H9 (cell line): ENCODE results near the gene DISC1. TPM values are rescaled to one million over a fixed set of nuclear protein-coding genes. Genes with fewer than 3 reads are reported as not detected.

Experiments
- DNase-seq: peaks from one replicate; pipeline ENCODE4 v3.0.0-alpha.2; 2017
- H2AFZ ChIP-seq: one replicate; pipeline ENCODE4 v1.6.1; 2013; ENCODE audit warnings: mild to moderate bottlenecking, low read length, control low read depth, moderate library complexity
- H2AK5ac ChIP-seq: 2 replicates; pipeline ENCODE4 v1.6.1; 2013; ENCODE audit warnings: low read length, control low read depth, mixed read lengths; ENCODE audit not compliant: insufficient read length
- H2BK120ac ChIP-seq: one replicate; pipeline ENCODE4 v1.6.1; 2013; ENCODE audit warnings: low read depth, mild to moderate bottlenecking, low read length, control low read depth, inconsistent platforms; ENCODE audit not compliant: poor library complexity, severe bottlenecking
- H2BK12ac ChIP-seq: 2 replicates; pipeline ENCODE4 v1.6.1; 2013; ENCODE audit warnings: low read length, control low read depth, mixed read lengths, low read depth; ENCODE audit not compliant: insufficient read length
- H2BK15ac ChIP-seq: 2 replicates; pipeline ENCODE4 v1.6.1; 2013; ENCODE audit warnings: low read depth, low read length, control low read depth
- H2BK20ac ChIP-seq: one replicate; pipeline ENCODE4 v1.6.1; 2013; ENCODE audit warnings: low read depth, mild to moderate bottlenecking, low read length, control low read depth, inconsistent platforms; ENCODE audit not compliant: poor library complexity, severe bottlenecking
- H2BK5ac ChIP-seq: 2 replicates; pipeline ENCODE4 v1.6.1; 2013; ENCODE audit warnings: low read length, control low read depth, mixed read lengths; ENCODE audit not compliant: insufficient read length
- H3K14ac ChIP-seq: 2 replicates; pipeline ENCODE4 v1.6.1; 2013; ENCODE audit warnings: low read length, control low read depth; ENCODE audit not compliant: insufficient read depth
- H3K18ac ChIP-seq: 2 replicates; pipeline ENCODE4 v1.6.1; 2013; ENCODE audit warnings: low read depth, mild to moderate bottlenecking, mixed read lengths, low read length, control low read depth; ENCODE audit not compliant: insufficient read length
- H3K23ac ChIP-seq: 2 replicates; pipeline ENCODE4 v1.6.1; 2013; ENCODE audit warnings: low read length, control low read depth, mixed read lengths, low read depth; ENCODE audit not compliant: insufficient read length
- H3K23me2 ChIP-seq: 2 replicates; pipeline ENCODE4 v1.6.1; 2013; ENCODE audit warnings: low read depth, mild to moderate bottlenecking, mixed read lengths, low read length, control low read depth; ENCODE audit not compliant: insufficient read length, poor library complexity, severe bottlenecking
- H3K27ac ChIP-seq: 2 replicates; pipeline ENCODE4 v1.5.1; 2013; ENCODE audit warnings: low read length, control low read depth, mixed read lengths, low read depth; ENCODE audit not compliant: insufficient read length
- H3K27me3 ChIP-seq: 2 replicates; pipeline ENCODE4 v1.6.1; 2013; ENCODE audit warnings: low read length, control low read depth, inconsistent platforms; ENCODE audit not compliant: insufficient read depth
- H3K4ac ChIP-seq: 2 replicates; pipeline ENCODE4 v1.6.1; 2013; ENCODE audit warnings: low read depth, mild to moderate bottlenecking, control low read depth, inconsistent platforms, low read length, moderate library complexity
- H3K4me1 ChIP-seq: 2 replicates; pipeline ENCODE4 v1.6.1; 2013; ENCODE audit warnings: low read length, control low read depth, inconsistent platforms; ENCODE audit not compliant: insufficient read depth
- H3K4me2 ChIP-seq: 2 replicates; pipeline ENCODE4 v1.6.1; 2013; ENCODE audit warnings: low read length, control low read depth, mixed read lengths; ENCODE audit not compliant: insufficient read length, insufficient read depth
- H3K56ac ChIP-seq: 2 replicates; pipeline ENCODE4 v1.6.1; 2013; ENCODE audit warnings: low read depth, mild to moderate bottlenecking, mixed read lengths, low read length, control low read depth; ENCODE audit not compliant: insufficient read length
- H3K79me1 ChIP-seq: 2 replicates; pipeline ENCODE4 v1.6.1; 2013; ENCODE audit warnings: low read depth, mild to moderate bottlenecking, moderate library complexity, low read length, control low read depth, inconsistent platforms; ENCODE audit not compliant: insufficient read depth, poor library complexity, severe bottlenecking
- H3K79me2 ChIP-seq: 2 replicates; pipeline ENCODE4 v1.6.1; 2013; ENCODE audit warnings: low read length, control low read depth, inconsistent platforms; ENCODE audit not compliant: insufficient read depth
- H3K9ac ChIP-seq: 2 replicates; pipeline ENCODE4 v1.6.1; 2013; ENCODE audit warnings: low read length, control low read depth, mixed read lengths; ENCODE audit not compliant: insufficient read length; ENCODE audit errors: extremely low read depth
- H3K9me3 ChIP-seq: one replicate; pipeline ENCODE4 v1.6.1; 2013; ENCODE audit warnings: low read depth, low read length, inconsistent platforms; ENCODE audit not compliant: control insufficient read depth
- H3T11ph ChIP-seq: one replicate; pipeline ENCODE4 v1.6.1; 2013; ENCODE audit warnings: mild to moderate bottlenecking, low read length, control low read depth, inconsistent platforms
- H4K20me1 ChIP-seq: one replicate; pipeline ENCODE4 v1.6.1; 2013; ENCODE audit not compliant: control insufficient read depth, insufficient read length, insufficient read depth
- H4K5ac ChIP-seq: 2 replicates; pipeline ENCODE4 v1.6.1; 2013; ENCODE audit warnings: low read depth, mild to moderate bottlenecking, mixed read lengths, low read length, control low read depth; ENCODE audit not compliant: insufficient read length
- H4K8ac ChIP-seq: replicated peaks from 2 replicates; pipeline ENCODE4 v1.6.1; 2013; ENCODE audit warnings: low read length, control low read depth, mixed read lengths, low read depth; ENCODE audit not compliant: insufficient read length
- H4K91ac ChIP-seq: 2 replicates; pipeline ENCODE4 v1.6.1; 2013; ENCODE audit warnings: low read depth, mild to moderate bottlenecking, moderate library complexity, mixed read lengths, low read length, control low read depth; ENCODE audit not compliant: insufficient read length
- H3K27ac Mint-ChIP-seq, 3 experiments: 2 replicates in 2 of 3; 3 replicates in 1 of 3; pipeline ENCODE4 v1.8.0; 2020 to 2021; ENCODE audit warnings: mixed read lengths in 3 of 3, mild to moderate bottlenecking in 1 of 3, moderate library complexity in 1 of 3
- H3K27me3 Mint-ChIP-seq: 2 replicates; pipeline ENCODE4 v1.8.0; 2021; ENCODE audit warnings: low read depth, mild to moderate bottlenecking, moderate library complexity, mixed read lengths
- H3K36me3 Mint-ChIP-seq, 3 experiments: 2 replicates in 2 of 3; 3 replicates in 1 of 3; pipeline ENCODE4 v1.8.0; 2020 to 2021; ENCODE audit warnings: low read depth in 3 of 3, mixed read lengths in 3 of 3; ENCODE audit not compliant: insufficient read depth in 1 of 3
- H3K4me1 Mint-ChIP-seq, 2 experiments: 2 replicates each; pipeline ENCODE4 v1.8.0; 2020; ENCODE audit warnings: mixed read lengths in 2 of 2
- H3K4me3 Mint-ChIP-seq, 2 experiments: 2 replicates in 1 of 2; 3 replicates in 1 of 2; pipeline ENCODE4 v1.8.0; 2020 to 2021; ENCODE audit warnings: mild to moderate bottlenecking in 2 of 2, mixed read lengths in 2 of 2, moderate library complexity in 1 of 2
- H3K9me3 Mint-ChIP-seq, 2 experiments: 2 replicates in 1 of 2; 3 replicates in 1 of 2; pipeline ENCODE4 v1.8.0; 2020; ENCODE audit warnings: mild to moderate bottlenecking in 2 of 2, mixed read lengths in 2 of 2, moderate library complexity in 1 of 2
- WGBS: extraction: QIAGEN DNeasy Blood & Tissue Kit; methylation state at CpG from one replicate; pipeline ENCODE4 v1.1.7; 2013; ENCODE audit warnings: missing lambda C conversion rate, low lambda C conversion rate, mixed read lengths; ENCODE audit not compliant: insufficient read length; ENCODE audit errors: extremely low coverage; 5-methylcytosine and 5-hydroxymethylcytosine counted together
- total RNA-seq: library from RNA; stranded (reverse); gene quantifications from 2 replicates; pipeline ENCODE4 v1.2.1, GENCODE V29; 2021
- TF ChIP-seq, protein P1 (sequence below): fragments of 200-600 bp; sonication (generic); conservative IDR thresholded peaks from 3 replicates; pipeline ENCODE4 v1.8.0; 2021; ENCODE audit warnings: antibody characterized with exemption, mild to moderate bottlenecking

Gene DISC1
- total RNA-seq, 1 experiment from 2014 or later: 2.5 TPM

DNA sequence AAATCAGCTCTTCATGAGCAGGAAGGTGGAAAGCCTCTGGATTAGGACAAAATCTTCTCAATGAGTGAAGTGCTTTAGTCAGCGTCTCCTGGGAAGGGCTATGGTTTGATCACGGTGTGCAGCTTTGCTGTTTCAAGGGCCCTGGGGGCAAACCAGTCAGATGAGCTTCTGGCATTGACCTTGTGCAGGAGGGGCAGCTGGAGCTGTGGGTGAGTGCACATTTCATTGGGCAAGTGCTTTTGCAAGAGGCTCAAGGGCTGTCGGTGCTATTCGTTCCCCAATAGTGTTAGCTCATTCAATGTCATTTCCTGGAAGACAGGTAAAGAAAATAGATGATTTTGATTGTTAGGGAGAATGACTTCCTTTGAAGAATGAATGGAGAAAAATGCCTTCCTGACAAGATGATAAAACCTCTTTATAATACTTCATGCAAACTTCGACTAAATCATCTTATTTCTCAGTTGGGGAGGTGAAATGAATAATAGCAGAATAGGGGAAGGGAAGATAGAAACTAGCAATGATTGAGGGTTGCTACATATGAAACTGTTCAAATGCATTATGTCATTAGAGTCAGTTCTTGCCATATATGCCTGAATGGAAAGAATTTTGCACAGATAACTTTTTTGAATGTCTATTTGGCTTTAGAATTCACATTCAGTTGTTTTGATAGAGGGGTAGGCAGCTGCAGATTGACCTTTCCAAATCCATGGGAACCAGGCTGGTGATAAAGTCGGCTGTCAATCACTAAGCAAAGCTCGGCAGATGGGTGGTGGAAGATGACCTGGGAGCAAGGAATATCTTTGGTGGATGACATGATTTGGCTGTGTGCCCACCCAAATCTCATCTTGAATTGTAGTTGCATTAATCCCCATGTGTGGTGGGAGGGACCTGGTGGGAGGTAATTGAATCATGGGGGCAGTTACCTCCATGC is 12.9 kb upstream of the DISC1 start:
- WGBS: no CpG with 5 or more reads among the region's 7 CpGs

More for the DNA sequence above, 12.9 kb upstream of the DISC1 start:
- Histone ChIP-seq H2BK5ac (no peak overlapping the region), H2BK12ac (no peak overlapping the region), H2BK20ac (no peak overlapping the region), H3K9ac (no peak overlapping the region), H2AK5ac (no peak overlapping the region), H3K18ac (no peak overlapping the region), H3K79me1 (no peaks in the 10 kb centered on the region), H3K23ac (no peak overlapping the region), H3K27me3 (no peaks in the 10 kb centered on the region), H3K23me2 (no peaks in the 10 kb centered on the region), H3K14ac (no peak overlapping the region), H4K5ac (no peak overlapping the region), H3K56ac (no peak overlapping the region), H2AFZ (no peak overlapping the region), H3K79me2 (no peaks in the 10 kb centered on the region), H3K4me2 (no peak overlapping the region), H2BK15ac (no peak overlapping the region), H3K27ac (no peak overlapping the region), H2BK120ac (no peak overlapping the region), H4K20me1 (no peaks in the 10 kb centered on the region), H3K4ac (no peak overlapping the region), H3K9me3 (no peaks in the 10 kb centered on the region), H4K91ac (no peak overlapping the region), H3T11ph (no peak overlapping the region), H3K4me1 (no peaks in the 10 kb centered on the region), H4K8ac (no peak overlapping the region)
- Mint-ChIP-seq H3K27ac (no peak overlapping the region), H3K36me3 (no peaks in the 10 kb centered on the region), H3K9me3 (no peaks in the 10 kb centered on the region; a peak in 2 of 5 replicates), H3K27me3 (peaks cover 82% of the 10 kb centered on the region), H3K4me3 (no peak overlapping the region), H3K4me1 (no peaks in the 10 kb centered on the region)
- TF ChIP-seq, protein P1, sequence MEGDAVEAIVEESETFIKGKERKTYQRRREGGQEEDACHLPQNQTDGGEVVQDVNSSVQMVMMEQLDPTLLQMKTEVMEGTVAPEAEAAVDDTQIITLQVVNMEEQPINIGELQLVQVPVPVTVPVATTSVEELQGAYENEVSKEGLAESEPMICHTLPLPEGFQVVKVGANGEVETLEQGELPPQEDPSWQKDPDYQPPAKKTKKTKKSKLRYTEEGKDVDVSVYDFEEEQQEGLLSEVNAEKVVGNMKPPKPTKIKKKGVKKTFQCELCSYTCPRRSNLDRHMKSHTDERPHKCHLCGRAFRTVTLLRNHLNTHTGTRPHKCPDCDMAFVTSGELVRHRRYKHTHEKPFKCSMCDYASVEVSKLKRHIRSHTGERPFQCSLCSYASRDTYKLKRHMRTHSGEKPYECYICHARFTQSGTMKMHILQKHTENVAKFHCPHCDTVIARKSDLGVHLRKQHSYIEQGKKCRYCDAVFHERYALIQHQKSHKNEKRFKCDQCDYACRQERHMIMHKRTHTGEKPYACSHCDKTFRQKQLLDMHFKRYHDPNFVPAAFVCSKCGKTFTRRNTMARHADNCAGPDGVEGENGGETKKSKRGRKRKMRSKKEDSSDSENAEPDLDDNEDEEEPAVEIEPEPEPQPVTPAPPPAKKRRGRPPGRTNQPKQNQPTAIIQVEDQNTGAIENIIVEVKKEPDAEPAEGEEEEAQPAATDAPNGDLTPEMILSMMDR: no peak
- no peak for DNase-seq
